SK-N-SH (cell line): ENCODE data around the gene IL18. TPM values are rescaled to one million over a fixed set of nuclear protein-coding genes. Genes with fewer than 3 reads are reported as not detected.

Experiments
- CTCF ChIA-PET: fragments of 300-600, 350-600 bp; formaldehyde crosslinking; extraction: SDS; loops from one replicate; lab custom pipeline; 2021; lab: Yijun Ruan, JAX
- POLR2A ChIA-PET: fragments of 350-600 bp; sonication (Branson Sonifier 250); formaldehyde crosslinking; extraction: SDS; loops from one replicate; lab custom pipeline; 2020; ENCODE audit warnings: antibody characterized with exemption, inconsistent platforms; lab: Yijun Ruan, JAX
- DNase-seq: peaks from one replicate; pipeline ENCODE4 v3.0.0; 2012
- H2AFZ ChIP-seq: fragments of 200-600 bp; sonication (generic); 2 replicates; pipeline ENCODE4 v1.8.1; 2016; ENCODE audit warnings: antibody characterized with exemption, mild to moderate bottlenecking, low read depth
- H3F3A ChIP-seq: fragments of 200-600 bp; sonication (generic); replicated peaks from 2 replicates; pipeline ENCODE3; 2016; ENCODE audit warnings: antibody characterized with exemption, mild to moderate bottlenecking; ENCODE audit not compliant: insufficient read depth
- H3K27ac ChIP-seq, 2 experiments: fragments of 200-500 bp in 1 of 2; fragments of 200-600 bp in 1 of 2; sonication (Bioruptor generic) in 1 of 2; sonication (generic), shearing (Covaris generic) in 1 of 2; 2 replicates each; pipeline versions ENCODE4 v1.5.1 to v1.6.1; 2014 to 2016; ENCODE audit warnings: low read depth in 2 of 2, inconsistent platforms in 1 of 2, low read length in 1 of 2, mild to moderate bottlenecking in 1 of 2, mixed read lengths in 1 of 2
- H3K27me3 ChIP-seq: fragments of 200-600 bp; sonication (generic), shearing (Covaris generic); 2 replicates; pipeline ENCODE4 v1.6.1; 2016; ENCODE audit warnings: mixed run types; ENCODE audit not compliant: insufficient read depth
- H3K36me3 ChIP-seq, 2 experiments: fragments of 200-500 bp in 1 of 2; fragments of 200-600 bp in 1 of 2; sonication (Bioruptor generic) in 1 of 2; sonication (generic) in 1 of 2; replicated peaks in 1 of 2; 2 replicates each; pipeline versions ENCODE3 to v1.5.1; 2014 to 2016; ENCODE audit warnings: low read length in 1 of 2, mild to moderate bottlenecking in 1 of 2; ENCODE audit not compliant: insufficient read depth in 2 of 2, control insufficient read depth in 1 of 2
- H3K4me1 ChIP-seq, 2 experiments: fragments of 200-500 bp in 1 of 2; fragments of 200-600 bp in 1 of 2; sonication (Bioruptor generic) in 1 of 2; sonication (generic), shearing (Covaris generic) in 1 of 2; 2 replicates each; pipeline versions ENCODE4 v1.5.1 to v1.6.1; 2014 to 2016; ENCODE audit warnings: low read depth in 1 of 2, low read length in 1 of 2, mixed run types in 1 of 2; ENCODE audit not compliant: insufficient read depth in 2 of 2, control insufficient read depth in 1 of 2
- H3K4me2 ChIP-seq: fragments of 200-600 bp; sonication (generic), shearing (Covaris generic); 2 replicates; pipeline ENCODE4 v1.6.1; 2017; ENCODE audit warnings: mixed run types
- H3K4me3 ChIP-seq, 2 experiments: fragments of 200-500 bp in 1 of 2; fragments of 200-600 bp in 1 of 2; sonication (Bioruptor generic) in 1 of 2; sonication (generic), shearing (Covaris generic) in 1 of 2; 2 replicates each; pipeline versions ENCODE4 v1.5.1 to v1.8.1; 2014 to 2016; ENCODE audit warnings: low read depth in 2 of 2, inconsistent platforms in 1 of 2, low read length in 1 of 2, mild to moderate bottlenecking in 1 of 2, mixed read lengths in 1 of 2, moderate library complexity in 1 of 2
- H3K79me2 ChIP-seq: fragments of 200-600 bp; sonication (generic); 2 replicates; pipeline ENCODE4 v1.8.1; 2017; ENCODE audit warnings: mild to moderate bottlenecking; ENCODE audit not compliant: insufficient read depth
- H3K9ac ChIP-seq: fragments of 200-600 bp; sonication (generic); 2 replicates; pipeline ENCODE4 v1.6.1; 2017; ENCODE audit warnings: mixed run types
- H3K9me2 ChIP-seq: fragments of 200-600 bp; sonication (generic); 2 replicates; pipeline ENCODE4 v1.6.1; 2017; ENCODE audit warnings: mixed run types
- H3K9me3 ChIP-seq: fragments of 200-600 bp; sonication (generic); 2 replicates; pipeline ENCODE4 v1.6.1; 2017; ENCODE audit warnings: mixed run types, mild to moderate bottlenecking, moderate library complexity
- H4K20me1 ChIP-seq: fragments of 200-600 bp; sonication (generic); 2 replicates; pipeline ENCODE4 v1.6.1; 2017; ENCODE audit warnings: mild to moderate bottlenecking, mixed run types; ENCODE audit not compliant: insufficient read depth
- CHD2 ChIP-seq: fragments of 150-350 bp; IDR thresholded peaks from 2 replicates; pipeline ENCODE4 v1.6.1; 2018; ENCODE audit warnings: low read length; ENCODE audit not compliant: partially characterized antibody
- EZH2phosphoT487 ChIP-seq: fragments of 200-600 bp; sonication (generic); IDR thresholded peaks from 2 replicates; pipeline ENCODE4 v1.6.1; 2017; ENCODE audit warnings: low read depth, mixed run types, mild to moderate bottlenecking, antibody characterized with exemption, moderate library complexity, borderline replicate concordance
- FOSL2 ChIP-seq: IDR thresholded peaks from 2 replicates; pipeline ENCODE4 v1.4.0; 2012; ENCODE audit warnings: low read depth, mild to moderate bottlenecking, moderate library complexity, borderline replicate concordance
- FOXJ3 ChIP-seq: sonication (generic); formaldehyde crosslinking; IDR thresholded peaks from 2 replicates; pipeline ENCODE4 v1.5.1; 2020; ENCODE audit warnings: mild to moderate bottlenecking, missing genetic modification reagents
- GATA2 ChIP-seq: sonication (generic); formaldehyde crosslinking; IDR thresholded peaks from 2 replicates; pipeline ENCODE4 v1.5.0; 2020; ENCODE audit warnings: mild to moderate bottlenecking, missing genetic modification reagents
- MEF2A ChIP-seq: IDR thresholded peaks from 2 replicates; pipeline ENCODE4 v1.4.0; 2012; ENCODE audit warnings: low read depth, borderline replicate concordance
- NFIC ChIP-seq: IDR thresholded peaks from 2 replicates; pipeline ENCODE4 v1.4.0; 2012; ENCODE audit warnings: borderline replicate concordance
- RAD21 ChIP-seq: IDR thresholded peaks from 2 replicates; pipeline ENCODE4 v1.6.1; 2012; ENCODE audit warnings: mild to moderate bottlenecking, low read length
- RCOR1 ChIP-seq: fragments of 150-350 bp; IDR thresholded peaks from 2 replicates; pipeline ENCODE4 v1.6.1; 2017; ENCODE audit warnings: antibody characterized with exemption, low read length
- RFX5 ChIP-seq: IDR thresholded peaks from 2 replicates; pipeline ENCODE4 v1.6.1; 2012; ENCODE audit warnings: mild to moderate bottlenecking, improper control_type of control experiment, low read length
- RXRA ChIP-seq: IDR thresholded peaks from 2 replicates; pipeline ENCODE4 v1.4.0; 2012; ENCODE audit warnings: low read depth, mild to moderate bottlenecking, borderline replicate concordance
- SMC3 ChIP-seq: IDR thresholded peaks from 2 replicates; pipeline ENCODE4 v1.6.1; 2012; ENCODE audit warnings: low read depth, low read length, improper control_type of control experiment
- TEAD4 ChIP-seq: IDR thresholded peaks from 2 replicates; pipeline ENCODE4 v1.4.0; 2012; ENCODE audit warnings: mild to moderate bottlenecking, borderline replicate concordance; ENCODE audit not compliant: insufficient read depth
- YY1 ChIP-seq: IDR thresholded peaks from 2 replicates; pipeline ENCODE4 v1.4.0; 2012; ENCODE audit warnings: low read depth, mild to moderate bottlenecking
- WGBS: methylation state at CpG from one replicate; pipeline ENCODE4 v1.1.6; 2017; ENCODE audit warnings: low lambda C conversion rate; 5-methylcytosine and 5-hydroxymethylcytosine counted together
- polyA plus RNA-seq, 3 experiments: library from polyadenylated mRNA; depleted of rRNA; stranded (reverse); fragments of >200 nt; gene quantifications; 2 replicates each; pipeline ENCODE4 v1.2.3, GENCODE V29; 2012
- TF ChIP-seq, protein P1 (sequence below): fragments of 150-350 bp; IDR thresholded peaks from 2 replicates; pipeline ENCODE4 v1.6.1; 2017; ENCODE audit warnings: antibody characterized with exemption, low read length, low read depth, borderline replicate concordance
- TF ChIP-seq, protein P2 (sequence below): IDR thresholded peaks from 2 replicates; pipeline ENCODE4 v1.4.0; 2012; ENCODE audit warnings: low read depth
- TF ChIP-seq, protein P3 (sequence below): fragments of 200-600 bp; sonication (generic); IDR thresholded peaks from 2 replicates; pipeline ENCODE4 v1.6.1; 2017; ENCODE audit warnings: antibody characterized with exemption, mild to moderate bottlenecking, moderate library complexity
- TF ChIP-seq, protein P4 (sequence below): IDR thresholded peaks from 2 replicates; pipeline ENCODE4; 2012

IL18 gene
- polyA plus RNA-seq, 1 of the 3 experiments (the other 2 are of a cell fraction): 0.28 TPM

DNA sequence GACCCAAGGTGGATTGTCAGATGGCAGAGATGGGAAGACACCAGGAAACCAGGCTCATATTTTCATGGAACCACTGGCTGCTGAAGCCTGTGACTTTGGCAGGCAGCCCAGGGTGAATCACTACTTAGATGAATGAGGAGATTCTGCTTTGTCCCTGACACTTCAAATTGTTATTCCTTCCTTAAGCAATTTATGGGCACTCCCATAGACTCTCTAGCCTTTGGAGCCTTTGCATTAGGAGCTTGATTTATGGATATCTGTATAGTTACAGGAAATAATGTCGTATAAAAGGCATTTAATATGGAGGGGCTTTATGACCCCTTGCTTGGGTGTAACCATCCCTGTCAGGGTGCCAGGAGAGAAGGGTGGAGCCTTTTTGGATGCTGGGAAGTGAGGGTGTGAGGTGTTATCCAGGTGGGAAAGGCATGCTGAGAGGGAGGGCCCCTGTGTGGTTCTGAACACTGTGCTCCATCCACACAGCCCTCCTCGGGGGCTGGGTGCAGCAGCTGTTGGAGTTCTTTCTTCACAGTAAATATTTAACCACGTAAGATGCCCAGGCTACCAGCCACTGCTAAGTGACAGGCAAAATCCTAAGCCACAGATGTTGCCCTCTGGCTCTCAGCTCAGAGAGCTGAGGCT is 35.3 kb downstream of the IL18 start (continued):
- TF ChIP-seq YY1 (0 out of 2 replicates have a peak, but pooled peaks have one; percentile 52), NFIC (peak; percentile 93)

DNA sequence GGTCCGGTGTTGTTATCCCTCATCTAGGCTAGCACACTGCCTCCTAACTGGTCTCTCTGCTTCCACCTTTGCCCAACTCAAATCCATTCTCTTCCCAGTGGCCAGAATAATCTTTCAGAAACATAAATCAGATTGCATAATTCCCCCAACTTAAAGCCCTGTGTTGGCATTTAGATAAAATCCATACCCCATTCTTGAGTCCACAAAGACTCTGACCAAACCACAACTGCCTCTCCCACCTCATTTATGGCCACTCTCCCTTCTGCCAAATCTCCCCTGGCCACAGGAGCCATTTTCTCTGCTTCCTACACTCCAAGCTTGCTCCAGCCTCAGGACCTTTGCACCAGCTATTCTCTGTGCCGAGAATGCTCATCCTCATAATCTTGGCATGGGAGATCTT is 36.8 kb downstream of the IL18 start:
- H3K4me2 ChIP-seq: no peak overlapping the region
- TF ChIP-seq RXRA (no peak), MEF2A (no peak), SMC3 (no peak), EZH2phosphoT487 (no peak), RFX5 (no peak)
- TF ChIP-seq, protein P1, sequence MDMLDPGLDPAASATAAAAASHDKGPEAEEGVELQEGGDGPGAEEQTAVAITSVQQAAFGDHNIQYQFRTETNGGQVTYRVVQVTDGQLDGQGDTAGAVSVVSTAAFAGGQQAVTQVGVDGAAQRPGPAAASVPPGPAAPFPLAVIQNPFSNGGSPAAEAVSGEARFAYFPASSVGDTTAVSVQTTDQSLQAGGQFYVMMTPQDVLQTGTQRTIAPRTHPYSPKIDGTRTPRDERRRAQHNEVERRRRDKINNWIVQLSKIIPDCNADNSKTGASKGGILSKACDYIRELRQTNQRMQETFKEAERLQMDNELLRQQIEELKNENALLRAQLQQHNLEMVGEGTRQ: no peak
- TF ChIP-seq, protein P2, sequence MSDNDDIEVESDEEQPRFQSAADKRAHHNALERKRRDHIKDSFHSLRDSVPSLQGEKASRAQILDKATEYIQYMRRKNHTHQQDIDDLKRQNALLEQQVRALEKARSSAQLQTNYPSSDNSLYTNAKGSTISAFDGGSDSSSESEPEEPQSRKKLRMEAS: no peak
- TF ChIP-seq, protein P3, sequence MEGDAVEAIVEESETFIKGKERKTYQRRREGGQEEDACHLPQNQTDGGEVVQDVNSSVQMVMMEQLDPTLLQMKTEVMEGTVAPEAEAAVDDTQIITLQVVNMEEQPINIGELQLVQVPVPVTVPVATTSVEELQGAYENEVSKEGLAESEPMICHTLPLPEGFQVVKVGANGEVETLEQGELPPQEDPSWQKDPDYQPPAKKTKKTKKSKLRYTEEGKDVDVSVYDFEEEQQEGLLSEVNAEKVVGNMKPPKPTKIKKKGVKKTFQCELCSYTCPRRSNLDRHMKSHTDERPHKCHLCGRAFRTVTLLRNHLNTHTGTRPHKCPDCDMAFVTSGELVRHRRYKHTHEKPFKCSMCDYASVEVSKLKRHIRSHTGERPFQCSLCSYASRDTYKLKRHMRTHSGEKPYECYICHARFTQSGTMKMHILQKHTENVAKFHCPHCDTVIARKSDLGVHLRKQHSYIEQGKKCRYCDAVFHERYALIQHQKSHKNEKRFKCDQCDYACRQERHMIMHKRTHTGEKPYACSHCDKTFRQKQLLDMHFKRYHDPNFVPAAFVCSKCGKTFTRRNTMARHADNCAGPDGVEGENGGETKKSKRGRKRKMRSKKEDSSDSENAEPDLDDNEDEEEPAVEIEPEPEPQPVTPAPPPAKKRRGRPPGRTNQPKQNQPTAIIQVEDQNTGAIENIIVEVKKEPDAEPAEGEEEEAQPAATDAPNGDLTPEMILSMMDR: no peak
- TF ChIP-seq, protein P4, sequence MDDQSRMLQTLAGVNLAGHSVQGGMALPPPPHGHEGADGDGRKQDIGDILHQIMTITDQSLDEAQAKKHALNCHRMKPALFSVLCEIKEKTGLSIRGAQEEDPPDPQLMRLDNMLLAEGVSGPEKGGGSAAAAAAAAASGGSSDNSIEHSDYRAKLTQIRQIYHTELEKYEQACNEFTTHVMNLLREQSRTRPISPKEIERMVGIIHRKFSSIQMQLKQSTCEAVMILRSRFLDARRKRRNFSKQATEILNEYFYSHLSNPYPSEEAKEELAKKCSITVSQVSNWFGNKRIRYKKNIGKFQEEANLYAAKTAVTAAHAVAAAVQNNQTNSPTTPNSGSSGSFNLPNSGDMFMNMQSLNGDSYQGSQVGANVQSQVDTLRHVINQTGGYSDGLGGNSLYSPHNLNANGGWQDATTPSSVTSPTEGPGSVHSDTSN: no peak
- TF ChIP-seq, all 33 proteins: peak for 0
- Histone ChIP-seq H3F3A (no peaks in the 10 kb centered on the region), H3K9me3 (no peaks in the 10 kb centered on the region), H3K4me1 (peaks cover 5 to 11% of the 10 kb centered on the region in 2 experiments; a peak in 3 of 4 replicates), H3K27ac (no peak overlapping the region), H3K4me3 (no peak overlapping the region), H3K36me3 (no peaks in the 10 kb centered on the region), H3K79me2 (no peaks in the 10 kb centered on the region), H3K9me2 (no peaks in the 10 kb centered on the region), H3K9ac (no peak overlapping the region), H2AFZ (no peak overlapping the region), H3K27me3 (no peaks in the 10 kb centered on the region), H4K20me1 (no peaks in the 10 kb centered on the region)
- WGBS: 86% methylated on average over 2 of the region's 2 CpGs
- ChIA-PET CTCF (interaction anchor here (1.4 to 2.3 kb wide), 2 partner anchors 14 to 153 kb away, joined by 3 to 23 read pairs; no protein-coding TSS in a partner anchor), POLR2A (no interaction called here)
- DNase-seq: no peak

DNA sequence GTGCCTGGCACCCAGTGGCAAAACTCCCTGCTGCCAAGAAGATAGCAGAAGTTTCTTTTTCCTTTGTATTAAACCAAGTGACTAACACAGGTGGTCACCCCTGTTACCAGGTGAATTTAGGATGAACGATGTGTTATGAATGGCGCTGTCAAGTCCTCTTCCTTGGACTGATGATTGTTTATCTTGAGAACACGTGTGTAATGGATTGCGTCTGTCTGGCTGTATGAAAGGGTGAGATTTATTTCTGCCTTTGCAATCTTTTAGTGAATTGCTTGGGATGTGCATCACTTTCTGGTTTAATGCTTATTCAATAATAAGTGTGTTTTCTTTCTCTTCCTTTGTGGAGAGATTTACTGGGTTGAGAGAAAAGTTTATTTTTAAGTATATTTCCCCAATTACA is 40.8 kb downstream of the IL18 start:
- Histone ChIP-seq H3K4me2 (no peak overlapping the region), H3K9me2 (no peaks in the 10 kb centered on the region), H3K4me1 (peaks cover 0 to 24% of the 10 kb centered on the region in 2 experiments; a peak in 2 of 4 replicates), H3K9me3 (no peaks in the 10 kb centered on the region), H2AFZ (no peak overlapping the region), H3K27me3 (no peaks in the 10 kb centered on the region), H3K9ac (no peak overlapping the region), H3K27ac (no peak overlapping the region), H3F3A (peaks cover 20% of the 10 kb centered on the region), H3K79me2 (no peaks in the 10 kb centered on the region), H3K4me3 (no peak overlapping the region), H4K20me1 (no peaks in the 10 kb centered on the region), H3K36me3 (no peaks in the 10 kb centered on the region)
- ChIA-PET POLR2A (no interaction called here), CTCF (no interaction called here)
- 94% methylated on average over 4 of the region's 4 CpGs for WGBS
- no peak for DNase-seq
- TF ChIP-seq, protein P3: no peak
- no peak for TF ChIP-seq TEAD4
- TF ChIP-seq YY1: no peak
- no peak for TF ChIP-seq RCOR1
- TF ChIP-seq MEF2A: no peak
- TF ChIP-seq FOSL2: no peak
- TF ChIP-seq NFIC: no peak
- TF ChIP-seq RAD21: no peak
- TF ChIP-seq FOXJ3: no peak
- TF ChIP-seq CHD2: no peak
- no peak for TF ChIP-seq GATA2 (CRISPR knock-in tag)
- TF ChIP-seq, protein P2: no peak
